ENCODE data around the gene DAZAP1.

Gene DAZAP1

DNA sequence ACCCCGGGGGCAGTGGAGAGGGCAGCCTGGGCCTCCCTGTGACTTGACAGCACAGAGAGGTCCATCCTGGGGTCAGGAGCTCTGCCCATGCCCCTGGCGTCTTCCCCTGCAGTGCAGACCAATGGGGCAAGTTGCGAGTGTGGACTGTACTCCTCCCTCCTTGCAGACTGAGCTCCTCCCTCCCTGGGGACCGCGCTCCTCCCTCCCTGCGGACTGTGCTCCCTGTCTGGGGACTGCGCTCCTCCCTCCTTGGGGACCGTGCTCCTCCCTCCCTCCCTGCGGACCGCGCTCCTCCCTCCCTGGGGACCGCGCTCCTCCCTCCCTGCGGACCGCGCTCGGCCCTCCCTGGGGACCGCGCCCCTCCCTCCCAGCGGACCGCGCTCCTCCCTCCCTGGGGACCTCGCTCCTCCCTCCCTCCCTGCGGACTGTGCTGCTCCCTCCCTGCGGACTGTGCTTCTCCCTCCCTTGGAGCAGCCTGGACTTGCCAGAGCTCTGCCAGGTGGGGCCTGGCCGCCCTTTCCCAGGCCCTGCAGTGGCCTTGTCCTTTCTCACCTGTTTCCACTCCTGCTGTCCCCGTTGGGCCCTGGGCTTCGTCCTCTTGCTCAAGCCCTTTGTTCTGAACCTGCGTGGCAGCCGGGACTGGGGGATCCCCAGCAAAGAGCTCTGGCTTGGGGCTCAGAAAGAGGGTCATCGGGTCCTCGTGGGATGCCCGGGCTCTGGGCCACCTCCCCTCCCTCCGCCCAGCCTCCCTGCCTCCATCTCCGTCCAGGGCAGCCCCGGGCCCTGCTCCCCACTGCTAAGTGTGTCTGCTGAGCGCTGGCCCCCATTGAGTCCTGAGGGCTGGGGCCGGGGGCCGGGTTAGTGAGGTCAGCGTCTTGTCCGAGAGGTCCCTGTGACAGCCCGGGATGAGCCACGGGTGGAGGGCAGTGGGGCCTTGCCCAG, 12.9 kb upstream of the DAZAP1 start:
- no peak for DNase-seq

DNA sequence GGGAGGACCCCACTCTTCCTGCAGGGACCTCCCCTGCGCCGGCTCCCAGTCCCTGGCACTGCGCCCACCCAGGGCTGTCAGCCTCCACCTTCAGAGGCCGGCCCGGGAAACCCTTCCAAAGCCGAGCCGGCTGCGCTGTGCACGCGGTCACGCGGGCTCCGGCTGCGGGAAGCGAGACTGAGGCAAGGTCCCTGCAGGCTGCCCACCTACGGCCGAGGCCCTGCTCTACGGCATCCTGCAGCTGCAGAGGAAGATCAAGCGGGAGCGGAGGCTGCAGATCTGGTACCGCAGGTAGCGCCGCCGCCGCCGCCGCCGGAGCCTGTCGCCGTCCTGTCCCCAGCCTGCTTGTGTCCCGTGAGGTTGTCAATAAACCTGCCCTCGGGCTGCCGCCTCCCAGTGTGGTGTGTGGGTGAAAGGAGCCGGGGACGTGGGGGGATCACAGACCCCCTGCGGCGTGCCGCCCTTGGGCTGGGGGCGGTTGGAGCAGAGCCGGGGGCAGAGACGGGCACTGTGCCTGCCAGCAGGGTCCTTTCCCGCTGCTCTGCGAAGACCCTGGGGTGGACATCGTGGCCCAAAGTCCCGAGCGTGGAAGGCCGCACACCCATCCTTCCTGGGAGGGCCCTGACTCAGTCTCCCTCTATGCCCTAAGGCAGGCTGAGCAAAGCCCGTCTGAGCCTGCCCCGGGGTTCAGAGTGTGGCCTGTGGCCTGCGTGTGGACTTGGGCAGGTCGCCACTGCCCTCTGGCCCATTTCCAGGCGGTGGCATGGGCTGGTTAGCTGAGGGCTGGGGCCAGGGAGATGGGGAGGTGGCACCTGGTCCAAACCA, 12.0 kb upstream of the DAZAP1 start:
- no peak for DNase-seq

DNA sequence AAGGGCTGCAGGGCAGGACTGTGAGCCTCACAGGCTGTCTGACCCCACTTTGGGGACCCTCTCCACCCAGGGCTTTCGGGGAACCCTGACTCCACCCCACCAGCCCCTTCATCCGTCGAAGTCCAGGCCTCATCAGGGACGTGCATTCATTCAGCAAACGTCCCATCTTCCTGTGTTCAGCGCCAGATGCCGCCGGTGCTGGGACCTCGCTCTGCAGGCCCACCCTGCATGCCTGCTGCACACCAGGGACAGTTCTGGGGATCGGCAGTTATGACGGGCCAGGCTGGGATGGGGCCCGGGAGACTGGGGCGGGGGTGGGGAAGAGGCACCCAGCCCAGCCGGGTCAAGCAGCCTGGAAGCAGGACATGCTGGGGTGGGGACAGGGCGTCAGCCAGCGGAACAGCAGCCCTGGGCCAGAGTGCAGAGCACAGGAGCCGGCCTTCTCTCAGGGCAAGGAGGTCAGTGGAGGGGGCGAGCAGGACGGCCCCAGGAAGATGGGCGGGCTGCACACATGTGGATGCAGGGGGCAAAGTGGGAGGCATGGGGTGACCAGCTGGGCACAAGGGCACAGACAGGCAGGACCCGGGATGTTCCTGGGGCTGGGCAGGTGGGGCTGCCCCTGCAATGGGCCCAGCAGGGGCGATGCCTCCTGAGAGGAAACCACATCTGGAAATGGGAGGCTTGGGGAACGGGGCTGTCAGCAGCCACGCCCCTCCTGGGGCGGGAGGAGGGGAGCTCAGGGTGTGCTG, 11.2 kb upstream of the DAZAP1 start:
- DNase-seq, result no peak

DNA sequence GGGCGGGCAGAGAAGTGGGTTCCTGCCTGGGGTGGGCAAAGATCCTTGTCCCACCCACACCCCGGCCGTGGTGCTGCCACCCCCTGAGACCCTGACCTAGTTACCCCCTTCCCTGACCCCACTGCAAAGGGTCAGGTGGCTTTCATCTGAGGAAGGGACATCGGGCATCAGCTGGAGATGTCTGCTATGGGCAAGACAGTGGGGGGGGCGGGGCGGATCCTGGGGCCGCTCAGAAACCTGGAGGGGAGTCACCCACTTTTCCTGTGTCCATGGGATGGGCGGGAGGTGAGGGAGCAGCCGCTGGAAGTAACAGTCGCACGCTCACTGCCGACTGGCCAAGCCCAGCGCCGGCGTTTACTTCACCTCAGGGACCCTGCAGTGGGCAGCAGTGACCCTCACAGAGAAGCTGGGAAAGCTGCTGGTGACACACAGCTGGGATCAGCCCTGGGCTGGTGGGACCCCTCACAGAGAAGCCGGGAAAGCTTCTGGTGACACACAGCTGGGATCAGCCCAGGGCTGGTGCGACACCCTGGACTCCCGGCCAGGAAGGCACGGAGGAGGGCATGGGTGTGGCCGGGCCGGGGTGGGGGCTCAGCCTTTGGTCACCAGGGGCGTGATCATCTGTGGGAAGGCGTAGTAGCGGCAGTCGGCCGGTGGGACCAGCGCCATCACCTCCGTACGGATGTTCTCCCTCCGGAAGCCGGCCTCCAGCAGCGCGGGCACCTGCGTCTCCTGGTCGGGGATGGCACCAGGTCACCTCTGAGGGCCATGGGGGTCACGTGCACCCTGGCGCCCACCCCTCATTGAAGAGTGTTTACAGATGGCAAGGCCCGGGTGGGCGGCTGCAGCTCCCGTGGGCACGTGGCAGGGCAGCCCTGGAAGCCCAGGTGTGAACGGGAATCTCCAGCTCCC, 10.4 kb upstream of the DAZAP1 start:
- no peak for DNase-seq

DNA sequence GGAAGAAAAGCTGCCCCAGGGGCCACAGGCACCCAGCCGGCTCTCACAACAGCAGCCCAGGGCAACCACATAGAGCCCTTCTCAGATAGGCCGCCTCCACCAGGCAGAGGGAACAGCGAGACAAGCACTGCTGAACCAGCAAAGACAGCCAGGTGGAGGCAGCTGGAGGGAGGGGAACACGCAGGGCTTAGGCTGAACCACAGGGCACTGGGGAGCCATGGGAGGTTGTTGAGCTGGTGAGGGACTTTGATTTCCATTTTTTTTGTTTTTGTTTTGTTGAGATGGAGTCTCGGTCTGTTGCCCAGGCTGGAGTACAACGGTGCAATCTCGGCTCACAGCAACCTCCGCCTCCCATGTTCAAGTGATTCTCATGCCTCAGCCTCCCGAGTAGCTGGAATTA, 9.5 kb upstream of the DAZAP1 start:
- no peak for DNase-seq

DNA sequence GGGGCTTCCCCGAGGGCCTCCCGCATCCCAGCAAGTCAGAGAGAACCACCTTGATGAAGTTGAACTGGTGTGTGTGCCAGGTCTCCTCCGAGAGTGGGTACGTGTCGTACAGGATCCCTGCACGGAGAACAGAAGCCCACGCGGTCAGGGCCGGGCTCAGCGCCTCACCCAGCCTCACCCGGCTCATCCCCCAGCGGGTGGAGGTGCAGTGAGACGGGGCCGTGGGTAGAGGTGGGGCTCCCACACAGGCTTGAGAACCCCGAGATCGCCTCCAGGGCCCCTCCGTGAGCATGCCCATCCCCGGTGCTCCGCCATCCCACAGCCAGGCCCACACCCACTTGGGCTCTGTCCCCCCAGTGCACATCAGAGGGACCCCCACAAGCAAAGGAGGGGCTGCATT, 8.3 kb upstream of the DAZAP1 start:
- no peak for DNase-seq

DNA sequence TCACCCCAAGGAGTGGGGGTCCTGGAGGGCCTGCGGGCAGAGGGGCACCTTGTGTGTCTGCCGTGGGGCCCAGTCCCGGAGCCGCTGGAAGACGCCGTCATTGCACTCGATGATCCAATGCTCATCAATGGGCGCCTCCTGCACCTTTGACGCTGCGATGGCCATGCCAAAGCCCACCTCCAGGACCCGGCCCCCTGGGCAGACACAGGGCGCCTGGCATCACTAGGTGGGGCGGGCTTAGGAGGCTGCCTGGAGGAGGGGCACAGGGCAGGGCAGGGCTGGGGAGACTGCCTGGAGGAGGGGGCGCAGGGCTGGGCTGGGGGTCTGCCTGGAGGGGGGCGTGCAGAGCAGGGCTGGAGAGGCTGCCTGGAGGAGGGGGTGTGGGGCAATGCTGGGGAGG, 7.6 kb upstream of the DAZAP1 start:
- DNase-seq, result no peak

DNA sequence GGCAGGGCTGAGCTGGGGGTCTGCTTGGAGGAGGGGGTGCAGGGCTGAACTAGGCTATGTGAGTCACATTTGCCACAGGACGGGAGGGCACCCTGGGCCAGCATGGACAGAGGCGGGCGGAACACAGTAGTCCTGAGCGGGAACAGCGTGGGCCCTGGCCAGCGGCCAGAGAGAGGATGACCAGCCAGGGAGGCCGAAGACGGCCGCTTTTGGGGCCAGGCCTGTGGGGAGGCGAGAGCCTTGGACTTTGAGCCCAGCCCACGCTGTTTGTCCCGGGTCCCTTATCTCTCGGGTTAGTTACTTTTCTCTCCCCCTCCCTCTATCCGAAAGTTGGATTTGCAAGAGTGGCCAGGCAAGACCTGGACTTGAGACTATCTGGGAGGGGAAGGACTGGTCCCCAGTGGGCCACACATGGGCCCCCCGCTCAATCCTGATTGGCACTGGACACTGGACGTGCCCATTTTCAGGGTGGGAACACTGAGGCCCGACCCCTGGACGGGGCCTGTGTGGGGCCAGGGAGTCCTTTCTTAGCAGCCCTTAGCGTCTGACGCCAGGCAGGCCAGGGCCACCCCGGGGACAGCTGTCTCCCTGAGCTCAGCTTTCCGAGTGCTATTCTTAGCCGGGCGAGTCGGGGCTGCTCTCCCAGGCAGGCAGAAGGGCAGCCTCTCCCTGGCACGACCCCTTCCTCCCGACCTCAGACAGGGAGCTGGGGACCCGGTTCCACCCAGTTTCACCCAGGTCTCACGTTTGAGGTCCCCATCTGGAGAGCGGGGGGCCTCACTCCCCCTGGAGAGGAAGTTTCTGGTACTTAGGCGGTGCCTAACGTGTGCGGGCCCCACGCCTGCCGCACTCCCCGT, 6.9 kb upstream of the DAZAP1 start:
- DNase-seq, result no peak

DNA sequence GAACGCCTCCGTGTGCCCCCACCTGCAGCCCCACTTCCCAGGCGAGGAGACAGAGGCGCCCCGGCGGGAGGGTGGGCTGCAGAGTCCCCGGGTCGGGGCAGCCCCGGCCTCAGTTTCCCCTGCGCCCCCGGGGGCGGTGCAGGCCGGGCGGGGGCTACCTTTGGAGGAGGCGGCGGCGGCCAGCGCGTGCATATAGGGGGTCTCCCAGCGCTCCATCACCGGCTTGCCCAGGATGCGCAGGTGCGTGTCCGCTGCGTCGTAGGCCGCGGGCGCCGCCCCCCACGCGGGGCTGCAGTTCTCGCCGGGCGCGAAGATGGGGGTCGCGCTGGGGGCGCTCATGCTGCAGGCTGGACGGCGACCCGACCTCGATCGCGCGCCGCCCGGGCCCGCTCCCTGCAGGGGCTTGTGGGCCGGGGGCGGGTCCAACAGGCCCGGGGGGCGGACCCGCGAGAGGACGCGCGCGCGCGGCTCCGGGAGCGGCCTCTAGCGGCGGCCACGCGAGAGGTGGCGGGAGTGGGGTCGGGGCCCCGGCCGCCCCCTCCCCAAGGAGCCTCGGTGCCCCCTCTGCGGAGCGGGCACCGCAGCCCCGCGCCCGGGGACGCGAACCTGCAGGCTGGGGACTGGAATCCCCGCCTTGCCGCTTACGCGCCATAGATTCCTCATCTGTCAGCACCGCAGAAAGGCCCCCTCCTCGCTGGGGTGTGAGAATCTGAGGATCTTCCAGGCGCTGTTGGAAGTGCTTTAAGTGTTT, 6.1 kb upstream of the DAZAP1 start, which contains the start of gene GAMT:
GAMT (minus strand) TSS at position 405 of the 751 bp plus-strand sequence; CDS start at position 339, 66 bp downstream.
- no peak for DNase-seq

DNA sequence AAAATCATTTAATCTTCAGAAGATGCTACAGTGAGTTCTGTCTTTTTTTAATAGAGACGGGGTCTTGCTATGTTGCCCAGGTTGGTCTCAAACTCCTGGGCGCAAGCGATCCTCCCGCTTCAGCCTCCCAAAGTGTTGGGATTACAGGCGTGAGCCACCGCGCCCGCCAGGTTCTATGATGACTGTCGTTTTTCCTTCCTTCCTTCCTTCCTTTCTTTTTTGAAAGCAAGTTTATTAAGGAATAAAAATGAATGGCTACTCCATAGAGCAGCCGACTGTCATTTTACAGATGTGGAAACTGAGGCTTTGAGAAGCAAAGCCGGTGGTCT, 5.5 kb upstream of the DAZAP1 start:
- DNase-seq, result no peak

DNA sequence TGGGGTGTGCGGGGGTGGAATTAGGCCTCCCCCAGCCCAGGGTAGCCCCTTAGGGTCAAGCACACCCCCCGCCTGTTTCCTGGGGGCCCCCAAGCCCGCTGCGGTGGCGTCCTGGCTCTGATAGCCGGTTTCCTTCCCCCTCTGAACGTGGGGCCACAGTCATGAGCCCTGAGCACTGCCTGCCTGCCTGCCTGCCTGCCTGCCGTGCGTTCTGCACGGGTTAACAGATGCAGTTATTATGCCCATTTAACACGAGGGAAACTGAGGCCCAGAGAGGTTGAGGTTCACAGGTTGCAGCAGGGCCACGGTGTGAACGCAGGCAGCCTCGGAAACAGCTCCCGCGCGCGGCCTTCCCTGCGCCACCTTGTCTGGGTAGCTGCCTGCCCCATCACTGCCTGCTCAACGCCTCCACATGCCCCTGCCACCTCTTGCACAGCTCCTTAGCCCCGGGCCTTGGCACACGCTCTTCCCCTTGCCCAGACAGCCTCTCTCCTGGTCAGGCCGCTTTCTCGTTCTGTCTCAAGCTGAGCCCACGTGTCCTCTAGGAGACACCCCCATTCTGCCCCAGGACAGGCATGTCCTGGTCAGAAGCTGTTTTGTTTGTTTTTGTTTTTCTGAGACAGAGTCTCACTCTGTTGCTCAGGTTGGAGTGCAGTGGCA, 4.8 kb upstream of the DAZAP1 start:
- DNase-seq, result no peak

DNA sequence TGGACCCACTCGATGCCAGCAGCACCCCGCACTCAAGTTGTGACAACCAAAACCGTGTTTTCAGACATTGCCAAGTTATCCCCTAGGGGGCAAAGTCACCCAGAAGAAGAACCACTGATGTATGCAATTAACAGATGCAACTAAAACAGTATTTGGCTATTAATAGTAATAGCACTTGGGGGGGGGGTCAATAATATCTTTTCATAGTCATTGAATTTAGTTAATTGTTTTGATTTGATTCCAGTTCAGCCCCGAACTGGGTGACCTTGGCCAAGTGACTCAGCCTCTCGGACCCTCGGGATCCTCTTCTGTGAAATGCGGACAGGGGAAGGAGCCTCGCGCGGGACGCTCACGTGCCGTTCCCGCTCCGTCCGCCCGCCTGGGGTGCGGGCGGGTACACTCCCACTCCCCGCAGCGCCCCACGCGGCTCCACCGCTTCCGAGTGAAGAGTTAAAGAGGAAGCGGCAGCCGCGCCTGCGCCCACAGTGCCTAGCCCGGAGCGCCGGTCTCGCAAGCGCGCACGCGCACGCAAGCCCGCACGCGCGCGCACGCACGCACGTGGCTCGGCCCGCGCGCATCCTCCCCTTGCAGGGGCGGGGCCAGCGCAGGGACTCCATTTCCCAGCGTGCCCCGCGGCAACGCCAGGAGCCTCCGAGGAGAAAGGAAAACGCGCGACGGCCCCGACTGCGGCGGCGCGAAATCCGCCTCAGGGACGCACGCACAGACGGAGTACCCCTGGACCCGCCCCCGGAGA, 435 bp upstream of the DAZAP1 start:
- peak; percentile 85 for DNase-seq

DNA sequence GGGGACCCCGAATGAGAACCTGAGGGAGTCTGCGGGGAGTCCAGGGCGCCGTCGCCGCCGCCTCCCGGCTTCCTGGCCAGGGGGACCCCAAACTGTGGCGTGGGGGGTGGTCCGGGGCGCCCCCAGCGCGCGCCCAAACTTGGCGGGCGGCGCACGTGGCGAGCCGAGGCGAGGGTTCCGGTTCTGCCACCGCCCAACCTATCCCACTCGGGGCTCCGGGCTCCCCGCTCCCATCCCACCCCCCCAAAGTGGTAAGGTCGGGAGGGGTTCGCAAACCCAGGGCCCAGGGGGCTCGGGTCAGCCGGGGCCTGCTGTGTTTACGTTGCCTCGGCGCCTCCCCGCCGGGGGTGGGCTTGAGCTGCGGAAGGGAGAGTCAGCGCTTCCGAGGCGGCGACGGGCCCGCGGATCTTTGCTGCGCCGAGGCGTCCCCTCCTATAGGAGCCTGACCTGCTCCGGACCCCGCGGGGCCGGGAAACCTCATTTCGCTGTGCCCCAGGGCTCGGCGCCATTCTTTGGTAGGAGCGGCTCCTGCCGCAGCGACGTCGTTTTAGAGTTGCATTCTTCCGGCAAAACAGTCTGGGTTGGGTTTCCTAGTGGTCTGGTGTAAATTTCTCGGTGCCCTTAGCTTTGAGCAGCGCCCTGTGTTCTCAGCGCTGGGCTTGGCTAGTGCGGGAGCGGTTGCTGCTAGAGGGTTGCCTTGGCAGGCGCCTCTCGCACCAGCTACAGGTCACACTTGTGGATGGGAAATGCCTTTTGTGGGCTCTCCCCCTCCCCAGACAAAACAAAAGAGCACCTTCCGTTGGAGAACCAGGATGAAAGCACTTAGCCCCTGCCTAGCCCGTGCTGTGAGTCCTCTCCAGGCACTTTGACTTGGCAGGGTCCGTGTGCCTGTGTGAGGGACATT, 1.2 kb downstream of the DAZAP1 start:
- no peak for DNase-seq

DNA sequence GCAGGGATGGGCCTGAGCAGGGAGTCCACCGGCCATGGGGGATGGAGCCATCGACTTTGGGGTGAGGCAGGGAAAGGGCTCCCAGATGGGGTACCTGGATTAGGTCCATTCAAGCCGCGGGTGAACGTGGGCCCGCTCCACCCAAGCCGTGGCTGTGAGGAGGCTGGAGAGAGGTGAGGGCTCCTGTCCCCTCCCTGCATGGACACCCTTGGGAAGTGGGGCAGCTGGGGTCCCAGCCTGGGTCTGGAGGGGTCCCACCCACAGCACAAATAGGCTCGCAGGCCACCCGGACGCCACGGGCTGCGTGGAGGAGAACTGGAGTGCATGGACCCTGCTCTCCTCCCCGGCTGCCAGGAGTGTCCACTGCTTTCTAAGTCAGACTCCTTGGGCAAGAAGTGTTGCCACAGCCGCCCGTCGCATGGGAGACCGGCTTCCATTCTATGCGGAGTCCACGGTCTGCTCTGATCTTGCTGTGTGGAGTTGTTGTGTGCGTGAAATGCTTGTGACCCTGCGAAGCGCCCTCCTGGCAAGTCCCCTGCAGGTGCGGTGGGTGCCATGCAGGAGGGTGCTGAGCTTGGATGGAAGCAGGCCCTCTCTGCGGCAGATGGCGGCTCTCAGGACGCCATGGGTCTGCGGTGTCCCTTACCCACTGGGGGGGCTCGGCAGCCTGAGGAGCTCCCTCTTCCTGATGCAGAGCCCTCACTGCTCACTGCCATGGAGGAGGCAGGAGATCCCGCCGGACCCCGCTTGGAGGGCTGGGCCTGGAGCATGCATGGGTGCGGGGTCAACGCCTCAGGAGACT, 2.0 kb downstream of the DAZAP1 start:
- DNase-seq, result no peak

DNA sequence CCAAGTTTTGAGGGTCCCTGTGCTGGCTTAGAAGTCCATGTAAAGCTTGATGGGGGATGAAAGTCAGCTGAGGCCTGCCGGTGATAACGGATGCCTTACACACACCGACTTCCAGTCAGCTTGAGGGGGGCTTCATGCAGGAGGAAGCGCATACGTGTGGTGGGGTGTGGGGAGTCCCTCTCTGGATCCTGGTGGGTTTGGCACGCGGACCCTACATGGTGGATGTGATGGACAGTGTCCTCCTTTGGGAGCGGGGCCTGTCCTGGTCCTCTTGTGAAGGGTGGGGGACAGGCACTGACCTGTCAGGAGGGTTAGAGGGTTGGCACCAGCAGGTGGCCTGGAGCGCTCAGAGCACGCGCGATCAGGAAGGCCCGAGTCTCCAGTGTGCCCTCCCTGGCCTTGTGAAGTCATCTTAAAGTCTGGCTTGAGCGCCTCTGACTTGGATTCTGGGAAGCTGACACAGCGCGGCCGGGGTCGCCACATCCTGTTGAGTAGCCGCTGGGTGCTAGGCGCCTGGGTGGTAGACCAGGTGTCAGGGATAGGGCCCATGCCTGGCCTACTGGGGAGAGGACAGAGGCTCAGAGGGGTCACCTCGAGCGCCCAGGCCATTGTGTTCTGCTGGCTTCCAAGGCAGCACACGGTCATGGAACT, 2.9 kb downstream of the DAZAP1 start:
- DNase-seq, result no peak

DNA sequence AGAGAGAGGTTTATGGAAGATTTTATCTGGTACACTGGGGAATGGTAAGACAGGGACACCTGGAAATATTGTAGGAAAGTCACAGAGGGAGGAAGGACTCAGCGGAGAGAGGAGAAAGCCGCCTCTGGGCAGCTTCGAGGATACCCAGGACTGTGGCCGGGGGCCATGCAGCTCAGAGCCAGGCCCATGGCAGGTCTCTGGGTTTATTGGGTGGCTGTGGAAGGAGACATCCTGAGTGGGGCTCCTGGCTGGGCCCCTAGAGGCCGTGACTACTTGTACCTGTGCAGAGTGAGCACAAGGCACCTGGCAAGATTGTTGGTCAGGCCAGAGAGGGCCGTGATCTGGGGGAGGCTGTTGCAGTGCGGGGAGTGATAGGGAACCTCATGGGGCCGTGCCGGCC, 3.4 kb downstream of the DAZAP1 start:
- no peak for DNase-seq
